ENCODE measurements around the gene ACACB. TPM values are rescaled to one million over a fixed set of nuclear protein-coding genes. Genes with fewer than 3 reads are reported as not detected.

The ACACB gene
- total RNA-seq, 3 donors from 2014 or later (not counting 1 experiment from before 2014, with no cell fraction given): 4.1 to 14.3 (median 8.4) TPM

GRCh38 chr12:109114644-109115043 lies 1.7 kb upstream of the ACACB start:
- no peak for TF ChIP-seq CTCF (IDR thresholded peaks at IDR 0.05)
- no peak overlapping the region for H3K4me3 Mint-ChIP-seq

GRCh38 chr12:109115404-109115757 lies 1.0 kb upstream of the ACACB start:
- Mint-ChIP-seq H3K9me3 (no peaks in the 10 kb centered on the region), H3K36me3 (no peaks in the 10 kb centered on the region), H3K27me3 (ENCODE audit: low read depth in 2 of 2) (no peaks in the 10 kb centered on the region), H3K4me1 (peaks cover 0 to 9% of the 10 kb centered on the region in 2 donors), H3K27ac (no peak overlapping the region), H3K4me3 (no peak overlapping the region)
- no peak for ATAC-seq
- no peak for DNase-seq
- no peak overlapping the region for H3K27ac ChIP-seq (ENCODE audit: low read length)
- no peaks in the 10 kb centered on the region for H3K9me3 ChIP-seq (ENCODE audit: control insufficient read depth, insufficient read depth, low read length)
- intact Hi-C loops (cut with micrococcal nuclease): no loop called here
- 67% methylated on average over 3 of the region's 3 CpGs for WGBS (ENCODE audit: insufficient coverage)
- H3K4me1 ChIP-seq (ENCODE audit: control insufficient read depth, insufficient read depth, low read length): no peaks in the 10 kb centered on the region
- H3K27me3 ChIP-seq (ENCODE audit: control insufficient read depth, insufficient read depth, low read length): no peaks in the 10 kb centered on the region
- H3K36me3 ChIP-seq (ENCODE audit: control insufficient read depth, insufficient read depth, low read length): no peaks in the 10 kb centered on the region
- H3K4me3 ChIP-seq (ENCODE audit: low read length): no peak overlapping the region
- no peak for TF ChIP-seq CTCF (IDR thresholded peaks at IDR 0.05)

More at GRCh38 chr12:109114644-109115043, 1.7 kb upstream of the ACACB start:
- peaks cover 3% of the 10 kb centered on the region for H3K36me3 ChIP-seq (ENCODE audit: control insufficient read depth, insufficient read depth, low read length)
- DNase-seq: no peak
- WGBS (ENCODE audit: insufficient coverage): 100% methylated on average over 1 of the region's 2 CpGs
- Mint-ChIP-seq H3K36me3 (no peaks in the 10 kb centered on the region), H3K9me3 (no peaks in the 10 kb centered on the region), H3K27me3 (ENCODE audit: low read depth in 2 of 2) (no peaks in the 10 kb centered on the region), H3K4me1 (peaks cover 0 to 9% of the 10 kb centered on the region in 2 donors), H3K27ac (no peak overlapping the region)
- no peak overlapping the region for H3K4me3 ChIP-seq (ENCODE audit: low read length)
- H3K27ac ChIP-seq (ENCODE audit: low read length): no peak overlapping the region
- no peaks in the 10 kb centered on the region for H3K27me3 ChIP-seq (ENCODE audit: control insufficient read depth, insufficient read depth, low read length)
- no peaks in the 10 kb centered on the region for H3K9me3 ChIP-seq (ENCODE audit: control insufficient read depth, insufficient read depth, low read length)
- ATAC-seq: no peak
- intact Hi-C loops (cut with micrococcal nuclease): no loop called here
- no peaks in the 10 kb centered on the region for H3K4me1 ChIP-seq (ENCODE audit: control insufficient read depth, insufficient read depth, low read length)

GRCh38 chr12:109116611-109116949 lies 193 bp downstream of the ACACB start:
- Histone ChIP-seq H3K36me3 (ENCODE audit: control insufficient read depth, insufficient read depth, low read length) (no peaks in the 10 kb centered on the region), H3K4me1 (ENCODE audit: control insufficient read depth, insufficient read depth, low read length) (no peaks in the 10 kb centered on the region), H3K9me3 (ENCODE audit: control insufficient read depth, insufficient read depth, low read length) (no peaks in the 10 kb centered on the region), H3K27ac (ENCODE audit: low read length) (no peak overlapping the region), H3K4me3 (ENCODE audit: low read length) (no peak overlapping the region), H3K27me3 (ENCODE audit: control insufficient read depth, insufficient read depth, low read length) (no peaks in the 10 kb centered on the region)
- 88% methylated on average over 12 of the region's 12 CpGs for WGBS (ENCODE audit: insufficient coverage)
- Mint-ChIP-seq H3K36me3 (no peaks in the 10 kb centered on the region), H3K9me3 (no peaks in the 10 kb centered on the region), H3K4me1 (peaks cover 0 to 7% of the 10 kb centered on the region in 2 donors), H3K27ac (no peak overlapping the region), H3K4me3 (no peak overlapping the region), H3K27me3 (ENCODE audit: low read depth in 2 of 2) (no peaks in the 10 kb centered on the region)
- DNase-seq (no peak), ATAC-seq (no peak)
- intact Hi-C loops (cut with micrococcal nuclease): no loop called here
- TF ChIP-seq CTCF (IDR thresholded peaks at IDR 0.05): no peak

- H3K9me3 Mint-ChIP-seq: no peaks in the 10 kb centered on the region
- DNase-seq (no peak), ATAC-seq (no peak)
- no peak overlapping the region for H3K4me3 ChIP-seq (ENCODE audit: low read length)
- no peak for TF ChIP-seq CTCF (IDR thresholded peaks at IDR 0.05)
- no peaks in the 10 kb centered on the region for H3K36me3 ChIP-seq (ENCODE audit: control insufficient read depth, insufficient read depth, low read length)
- no peaks in the 10 kb centered on the region for H3K4me1 ChIP-seq (ENCODE audit: control insufficient read depth, insufficient read depth, low read length)
- no peaks in the 10 kb centered on the region for H3K36me3 Mint-ChIP-seq
- intact Hi-C loops (cut with micrococcal nuclease): no loop called here
- H3K27me3 Mint-ChIP-seq (ENCODE audit: low read depth in 2 of 2): no peaks in the 10 kb centered on the region
- no peak overlapping the region for H3K27ac ChIP-seq (ENCODE audit: low read length)
- 64% methylated on average over 1 of the region's 2 CpGs for WGBS (ENCODE audit: insufficient coverage)
- H3K27me3 ChIP-seq (ENCODE audit: control insufficient read depth, insufficient read depth, low read length): no peaks in the 10 kb centered on the region
- no peak overlapping the region for H3K4me3 Mint-ChIP-seq
- peaks cover 0 to 4% of the 10 kb centered on the region in 2 donors for H3K4me1 Mint-ChIP-seq
- H3K27ac Mint-ChIP-seq: no peak overlapping the region
- H3K9me3 ChIP-seq (ENCODE audit: control insufficient read depth, insufficient read depth, low read length): no peaks in the 10 kb centered on the region
Measured at GRCh38 chr12:109120095-109120494, 3.7 kb downstream of the ACACB start.

Measured in natural killer cell (primary cell).